PC-3 (cell line): ENCODE data around the gene PRIM2. TPM values are rescaled to one million over a fixed set of nuclear protein-coding genes. Genes with fewer than 3 reads are reported as not detected.
"Not testable (repeated sequence)": the region's sequence is repeated elsewhere in the genome, so short reads cannot be mapped to it uniquely, and the experiment has no call there.

Experiments used
- ATAC-seq: fragments of 200-7000 bp; cut with Tn5 transposase; 2 replicates; pipeline ENCODE4 v1.9.1; 2020; ENCODE audit warnings: mild to moderate bottlenecking, moderate library complexity
- BruUV-seq: library from RNA; stranded (reverse); fragments of 400-500 nt; replicated peaks from 2 replicates; lab custom pipeline; 2021; lab: Mats Ljungman, UMichigan
- CTCF ChIA-PET: fragments of 300-600 bp; sonication (Branson Sonifier 250); formaldehyde crosslinking; loops from one replicate; lab custom pipeline; 2022; ENCODE audit warnings: antibody characterized with exemption; lab: Charles Lee
- POLR2A ChIA-PET: fragments of 300-600 bp; sonication (Branson Sonifier 250); formaldehyde crosslinking; loops from one replicate; lab custom pipeline; 2022; ENCODE audit warnings: antibody characterized with exemption; ENCODE audit not compliant: unreplicated experiment; lab: Charles Lee
- DNase-seq: peaks from one replicate; pipeline ENCODE4 v3.0.0-alpha.2; 2015
- H2AFZ ChIP-seq: fragments of 300-600 bp; sonication (generic); 2 replicates; pipeline ENCODE4 v1.6.0; 2016; ENCODE audit warnings: antibody characterized with exemption, low read length
- H3F3A ChIP-seq: fragments of 300-600 bp; sonication (generic); one replicate; pipeline ENCODE4 v1.6.0; 2017; ENCODE audit warnings: antibody characterized with exemption, low read length, control low read depth, mild to moderate bottlenecking; ENCODE audit not compliant: unreplicated experiment
- H3K27ac ChIP-seq: fragments of 300-600 bp; sonication (generic); 2 replicates; pipeline ENCODE4 v1.5.1; 2016; ENCODE audit warnings: mild to moderate bottlenecking, low read length
- H3K27me3 ChIP-seq: fragments of 300-600 bp; sonication (generic); 2 replicates; pipeline ENCODE4 v1.6.1; 2016; ENCODE audit warnings: low read length, mixed read lengths
- H3K36me3 ChIP-seq: fragments of 300-600 bp; sonication (generic); 2 replicates; pipeline ENCODE4 v1.6.1; 2016; ENCODE audit warnings: low read depth, mixed run types, low read length, mixed read lengths
- H3K4me1 ChIP-seq: fragments of 300-600 bp; sonication (generic); 2 replicates; pipeline ENCODE4 v1.5.1; 2016; ENCODE audit warnings: low read length; ENCODE audit not compliant: insufficient read depth
- H3K4me2 ChIP-seq: fragments of 300-600 bp; sonication (generic); 2 replicates; pipeline ENCODE4 v1.6.0; 2016; ENCODE audit warnings: low read length
- H3K4me3 ChIP-seq: fragments of 300-600 bp; sonication (generic); 2 replicates; pipeline ENCODE4 v1.5.1; 2016; ENCODE audit warnings: mild to moderate bottlenecking, low read length, mixed read lengths
- H3K79me2 ChIP-seq: fragments of 300-600 bp; sonication (generic); 2 replicates; pipeline ENCODE4 v1.6.1; 2017; ENCODE audit warnings: low read length, mixed read lengths
- H3K9ac ChIP-seq: fragments of 300-600 bp; sonication (generic); 2 replicates; pipeline ENCODE4 v1.6.0; 2016; ENCODE audit warnings: mild to moderate bottlenecking, low read length
- H3K9me2 ChIP-seq: fragments of 300-600 bp; sonication (generic); replicated peaks from 2 replicates; pipeline ENCODE4 v1.6.1; 2016; ENCODE audit warnings: mixed run types, low read length, mixed read lengths
- H3K9me3 ChIP-seq: fragments of 300-600 bp; sonication (generic); 2 replicates; pipeline ENCODE4 v1.6.1; 2016; ENCODE audit warnings: low read length, mixed read lengths
- H4K20me1 ChIP-seq: fragments of 300-600 bp; sonication (generic); 2 replicates; pipeline ENCODE4 v1.6.1; 2016; ENCODE audit warnings: low read length, mixed read lengths
- CTCF ChIP-seq: fragments of 300-600 bp; sonication (generic); conservative IDR thresholded peaks from 2 replicates; pipeline ENCODE4 v1.5.1; 2017; ENCODE audit warnings: antibody characterized with exemption, low read depth, mild to moderate bottlenecking, low read length
- intact Hi-C: fragments of 100-400 bp; cut with micrococcal nuclease; formaldehyde crosslinking; loops from 2 replicates; pipeline ENCODE4 v1.9.0; 2023
- total RNA-seq: library from RNA; depleted of rRNA; stranded (reverse); fragments of >200 nt; gene quantifications from 2 replicates; pipeline ENCODE4 v1.2.3, GENCODE V29; 2014

PRIM2 gene
- total RNA-seq, 1 experiment from 2014 or later: 48.4 TPM

GRCh38 chr6:57579489-57579888 is 262.1 kb downstream of the PRIM2 start:
- H3K4me1 ChIP-seq, H3K36me3 ChIP-seq, H3K27ac ChIP-seq, H3K9ac ChIP-seq, H3K4me3 ChIP-seq, intact Hi-C loops, H2AFZ ChIP-seq, H3F3A ChIP-seq, BruUV-seq, H3K4me2 ChIP-seq, H3K79me2 ChIP-seq, CTCF ChIA-PET, H3K27me3 ChIP-seq, H3K9me3 ChIP-seq, ATAC-seq, POLR2A ChIA-PET, H4K20me1 ChIP-seq, H3K9me2 ChIP-seq: not testable (repeated sequence)
- peak; percentile 2 for DNase-seq
- TF ChIP-seq CTCF: peak; percentile 32; the same call in 1 of the 2 replicates

GRCh38 chr6:57581586-57581985 is 264.2 kb downstream of the PRIM2 start:
- BruUV-seq, CTCF ChIA-PET, H3K9me3 ChIP-seq, H3K9ac ChIP-seq, H3K4me2 ChIP-seq, H3K36me3 ChIP-seq, H3K4me3 ChIP-seq, H3K27me3 ChIP-seq, POLR2A ChIA-PET, H4K20me1 ChIP-seq, DNase-seq, H2AFZ ChIP-seq, intact Hi-C loops, ATAC-seq, H3K4me1 ChIP-seq, H3K27ac ChIP-seq, H3K79me2 ChIP-seq, H3F3A ChIP-seq, H3K9me2 ChIP-seq: not testable (repeated sequence)

GRCh38 chr6:57601105-57601504 is 283.7 kb downstream of the PRIM2 start:
- DNase-seq, BruUV-seq, H3K36me3 ChIP-seq, H3K4me2 ChIP-seq, H3K4me1 ChIP-seq, H3K27ac ChIP-seq, ATAC-seq, H2AFZ ChIP-seq, H3F3A ChIP-seq, H3K9ac ChIP-seq, intact Hi-C loops, H3K79me2 ChIP-seq, POLR2A ChIA-PET, H4K20me1 ChIP-seq, H3K9me2 ChIP-seq, H3K27me3 ChIP-seq, H3K4me3 ChIP-seq, CTCF ChIA-PET, H3K9me3 ChIP-seq: not testable (repeated sequence)

GRCh38 chr6:57605303-57605702 is 287.9 kb downstream of the PRIM2 start:
- H3K27me3 ChIP-seq, H4K20me1 ChIP-seq, POLR2A ChIA-PET, CTCF ChIA-PET, H3K9me3 ChIP-seq, H3K9ac ChIP-seq, H3K79me2 ChIP-seq, H3K9me2 ChIP-seq, H3K4me3 ChIP-seq, H2AFZ ChIP-seq, H3K36me3 ChIP-seq, BruUV-seq, intact Hi-C loops, H3K4me2 ChIP-seq, H3K4me1 ChIP-seq, H3F3A ChIP-seq: not testable (repeated sequence)
- DNase-seq (peak; percentile 2), ATAC-seq (peak; percentile 63)
- H3K27ac ChIP-seq: 0 out of 2 replicates have a peak overlapping the region, but pooled peaks have one; percentile 25

- H3K9me2 ChIP-seq, H3K27me3 ChIP-seq, BruUV-seq, H3K9ac ChIP-seq, H3K36me3 ChIP-seq, H3K4me3 ChIP-seq, H4K20me1 ChIP-seq, POLR2A ChIA-PET, H2AFZ ChIP-seq, H3K4me1 ChIP-seq, H3K79me2 ChIP-seq, CTCF ChIA-PET, H3F3A ChIP-seq, H3K27ac ChIP-seq, ATAC-seq, H3K9me3 ChIP-seq, intact Hi-C loops, H3K4me2 ChIP-seq, DNase-seq: not testable (repeated sequence)
These were observed 288.9 kb downstream of the PRIM2 start for GRCh38 chr6:57606331-57606730.

- CTCF ChIA-PET, H3K36me3 ChIP-seq, DNase-seq, H3K9me3 ChIP-seq, H4K20me1 ChIP-seq, BruUV-seq, H3K4me3 ChIP-seq, intact Hi-C loops, H3F3A ChIP-seq, H3K9ac ChIP-seq, H3K4me2 ChIP-seq, H3K79me2 ChIP-seq, H3K9me2 ChIP-seq, H3K27ac ChIP-seq, H3K27me3 ChIP-seq, ATAC-seq, POLR2A ChIA-PET, H2AFZ ChIP-seq, H3K4me1 ChIP-seq: not testable (repeated sequence)
These were observed 293.2 kb downstream of the PRIM2 start for GRCh38 chr6:57610612-57611011.
